ACC112 (cell line): ENCODE data around the gene ERVMER34-1.

Experiments used
- H2AFZ ChIP-seq: fragments of 200-600 bp; sonication (generic); one replicate; pipeline ENCODE4 v1.6.0; 2017; ENCODE audit warnings: antibody characterized with exemption, low read length; ENCODE audit not compliant: unreplicated experiment
- H3K27ac ChIP-seq: fragments of 200-600 bp; sonication (generic); 2 replicates; pipeline ENCODE4 v1.5.1; 2014; ENCODE audit warnings: low read depth, mild to moderate bottlenecking, antibody characterized with exemption, low read length, moderate library complexity
- H3K27me3 ChIP-seq: fragments of 200-600 bp; sonication (generic); 2 replicates; pipeline ENCODE4 v1.6.1; 2014; ENCODE audit warnings: mild to moderate bottlenecking, antibody characterized with exemption, low read length, moderate library complexity, mixed read lengths; ENCODE audit not compliant: insufficient read depth
- H3K36me3 ChIP-seq: fragments of 200-600 bp; sonication (generic); 2 replicates; pipeline ENCODE4 v1.6.1; 2016; ENCODE audit warnings: mild to moderate bottlenecking, antibody characterized with exemption, low read length, moderate library complexity, mixed read lengths; ENCODE audit not compliant: insufficient read depth
- H3K4me1 ChIP-seq: fragments of 200-600 bp; sonication (generic); one replicate; pipeline ENCODE4 v1.6.1; 2016; ENCODE audit warnings: low read length, mixed read lengths; ENCODE audit not compliant: insufficient read depth, unreplicated experiment, control insufficient read depth
- H3K4me3 ChIP-seq: fragments of 200-600 bp; sonication (generic); 2 replicates; pipeline ENCODE4 v1.5.1; 2014; ENCODE audit warnings: mild to moderate bottlenecking, low read depth, low read length
- H3K79me2 ChIP-seq: fragments of 200-600 bp; sonication (generic); one replicate; pipeline ENCODE4 v1.6.0; 2016; ENCODE audit warnings: low read length; ENCODE audit not compliant: control insufficient read depth, unreplicated experiment, insufficient read depth

The ERVMER34-1 gene

GRCh38 chr4:52721968-52722815 lies 29.0 kb downstream of the ERVMER34-1 start:
- Histone ChIP-seq H2AFZ (peak overlapping the region; percentile 94), H3K27ac (no peak overlapping the region), H3K27me3 (no peaks in the 10 kb centered on the region), H3K4me1 (no peaks in the 10 kb centered on the region), H3K36me3 (0 out of 2 replicates have a peak, but pooled peaks cover 3% of the 10 kb centered on the region), H3K79me2 (no peaks in the 10 kb centered on the region), H3K4me3 (peak overlapping the region; percentile 86)

GRCh38 chr4:52718123-52718522 lies 33.1 kb downstream of the ERVMER34-1 start:
- no peak overlapping the region for H3K27ac ChIP-seq
- H3K79me2 ChIP-seq: peaks cover 13% of the 10 kb centered on the region
- peaks cover 21% of the 10 kb centered on the region for H3K4me1 ChIP-seq
- H3K36me3 ChIP-seq: peaks cover 31% of the 10 kb centered on the region
- no peaks in the 10 kb centered on the region for H3K27me3 ChIP-seq
- no peak overlapping the region for H2AFZ ChIP-seq
- no peak overlapping the region for H3K4me3 ChIP-seq

GRCh38 chr4:52716364-52717151 lies 34.7 kb downstream of the ERVMER34-1 start:
- Histone ChIP-seq H3K27me3 (no peaks in the 10 kb centered on the region), H2AFZ (no peak overlapping the region), H3K36me3 (peaks cover 31% of the 10 kb centered on the region), H3K4me3 (no peak overlapping the region), H3K27ac (no peak overlapping the region), H3K4me1 (peaks cover 21% of the 10 kb centered on the region), H3K79me2 (peaks cover 20% of the 10 kb centered on the region)

- Histone ChIP-seq H3K79me2 (peaks cover 20% of the 10 kb centered on the region), H3K4me1 (peaks cover 21% of the 10 kb centered on the region), H3K4me3 (no peak overlapping the region), H3K27me3 (no peaks in the 10 kb centered on the region), H3K36me3 (peaks cover 31% of the 10 kb centered on the region), H3K27ac (no peak overlapping the region), H2AFZ (no peak overlapping the region)
Measured at GRCh38 chr4:52715914-52716313, 35.3 kb downstream of the ERVMER34-1 start.

GRCh38 chr4:52715255-52715897 lies 35.8 kb downstream of the ERVMER34-1 start:
- Histone ChIP-seq H3K79me2 (peaks cover 20% of the 10 kb centered on the region), H2AFZ (no peak overlapping the region), H3K36me3 (peaks cover 31% of the 10 kb centered on the region), H3K27ac (no peak overlapping the region), H3K4me1 (peaks cover 21% of the 10 kb centered on the region), H3K4me3 (no peak overlapping the region), H3K27me3 (no peaks in the 10 kb centered on the region)

GRCh38 chr4:52714597-52715254 lies 36.5 kb downstream of the ERVMER34-1 start:
- Histone ChIP-seq H3K27ac (no peak overlapping the region), H3K4me3 (peak overlapping the region; percentile 93), H3K4me1 (peaks cover 21% of the 10 kb centered on the region), H3K36me3 (peaks cover 29% of the 10 kb centered on the region), H3K27me3 (no peaks in the 10 kb centered on the region), H2AFZ (no peak overlapping the region), H3K79me2 (peaks cover 20% of the 10 kb centered on the region)

GRCh38 chr4:52713456-52713937 lies 37.7 kb downstream of the ERVMER34-1 start:
- Histone ChIP-seq H3K36me3 (peaks cover 28% of the 10 kb centered on the region), H2AFZ (peak overlapping the region; percentile 72), H3K4me3 (peak overlapping the region; percentile 93), H3K27ac (no peak overlapping the region), H3K4me1 (peaks cover 21% of the 10 kb centered on the region), H3K27me3 (no peaks in the 10 kb centered on the region), H3K79me2 (peaks cover 20% of the 10 kb centered on the region)

- H3K27me3 ChIP-seq: no peaks in the 10 kb centered on the region
- H3K79me2 ChIP-seq: peaks cover 20% of the 10 kb centered on the region
- peak overlapping the region; percentile 37; the same call in 1 of the 2 replicates for H3K27ac ChIP-seq
- peak overlapping the region; percentile 93 for H3K4me3 ChIP-seq
- peak overlapping the region; percentile 72 for H2AFZ ChIP-seq
- H3K36me3 ChIP-seq: peaks cover 28% of the 10 kb centered on the region
- peaks cover 21% of the 10 kb centered on the region for H3K4me1 ChIP-seq
Measured at GRCh38 chr4:52712251-52713130, 38.7 kb downstream of the ERVMER34-1 start.

GRCh38 chr4:52711834-52712250 lies 39.4 kb downstream of the ERVMER34-1 start:
- Histone ChIP-seq H2AFZ (peak overlapping the region; percentile 78), H3K4me1 (peaks cover 21% of the 10 kb centered on the region), H3K27ac (no peak overlapping the region), H3K79me2 (peaks cover 20% of the 10 kb centered on the region), H3K36me3 (peaks cover 27% of the 10 kb centered on the region), H3K4me3 (peak overlapping the region; percentile 93), H3K27me3 (no peaks in the 10 kb centered on the region)
